Brain pericyte (primary cell): ENCODE results near the gene CTNNA2.

Experiments used
- DNase-seq: peaks from one replicate; pipeline ENCODE4 v3.0.0-alpha.2; 2012; ENCODE audit warnings: low read depth, low spot score

CTNNA2 gene

GRCh38 chr2:79788952-79789651 is 276.3 kb downstream of the CTNNA2 start:
- DNase-seq = no peak

- no peak for DNase-seq
Measured at GRCh38 chr2:79789811-79790210, 277.0 kb downstream of the CTNNA2 start.

GRCh38 chr2:79792090-79792489 is 279.2 kb downstream of the CTNNA2 start:
- DNase-seq = no peak

- DNase-seq = no peak
Measured at GRCh38 chr2:79793006-79793405, 280.2 kb downstream of the CTNNA2 start.

- no peak for DNase-seq
Measured at GRCh38 chr2:79796641-79797040, 283.8 kb downstream of the CTNNA2 start.

- DNase-seq = no peak
Measured at GRCh38 chr2:79798776-79799175, 285.9 kb downstream of the CTNNA2 start.

- no peak for DNase-seq
Measured at GRCh38 chr2:79799729-79800128, 286.9 kb downstream of the CTNNA2 start.

- DNase-seq = no peak
Measured at GRCh38 chr2:79801082-79801481, 288.2 kb downstream of the CTNNA2 start.

- no peak for DNase-seq
Measured at GRCh38 chr2:79817288-79817687, 304.4 kb downstream of the CTNNA2 start.

GRCh38 chr2:79820281-79820680 is 307.4 kb downstream of the CTNNA2 start:
- DNase-seq = no peak

- DNase-seq = no peak
Measured at GRCh38 chr2:79822136-79822535, 309.3 kb downstream of the CTNNA2 start.

- DNase-seq = no peak
Measured at GRCh38 chr2:79824086-79824786, 311.4 kb downstream of the CTNNA2 start.

- no peak for DNase-seq
Measured at GRCh38 chr2:79827881-79828280, 315.0 kb downstream of the CTNNA2 start.

- DNase-seq = no peak
Measured at GRCh38 chr2:79830501-79830900, 317.6 kb downstream of the CTNNA2 start.

GRCh38 chr2:79831961-79832360 is 319.1 kb downstream of the CTNNA2 start:
- no peak for DNase-seq

- DNase-seq = no peak
Measured at GRCh38 chr2:79832511-79833234, 319.8 kb downstream of the CTNNA2 start.

GRCh38 chr2:79833235-79833878 is 320.5 kb downstream of the CTNNA2 start:
- no peak for DNase-seq

- DNase-seq = no peak
Measured at GRCh38 chr2:79835911-79836310, 323.1 kb downstream of the CTNNA2 start.

GRCh38 chr2:79844011-79844410 is 331.2 kb downstream of the CTNNA2 start:
- DNase-seq = no peak

GRCh38 chr2:79846878-79847277 is 334.0 kb downstream of the CTNNA2 start:
- DNase-seq = no peak

- DNase-seq = no peak
Measured at GRCh38 chr2:79849241-79849640, 336.4 kb downstream of the CTNNA2 start.

GRCh38 chr2:79849949-79850348 is 337.1 kb downstream of the CTNNA2 start:
- DNase-seq = no peak
